OCI-LY1 (cell line): Measurements from ENCODE around the gene SPACDR.
A peak's percentile ranks its signal among the peaks of the same experiment; 100 is the strongest.

Experiments
- H2AFZ ChIP-seq: fragments of 200-600 bp; sonication (generic), shearing (Covaris generic); 2 replicates; pipeline ENCODE4 v1.6.0; 2014; ENCODE audit warnings: antibody characterized with exemption, mild to moderate bottlenecking, low read length
- H3F3A ChIP-seq: fragments of 200-600 bp; sonication (generic), shearing (Covaris generic); 2 replicates; pipeline ENCODE4 v1.6.0; 2014; ENCODE audit warnings: mild to moderate bottlenecking, antibody characterized with exemption, low read length, moderate library complexity; ENCODE audit not compliant: insufficient read depth
- H3K27ac ChIP-seq: fragments of 200-600 bp; sonication (generic); 2 replicates; pipeline ENCODE4 v1.5.1; 2014; ENCODE audit warnings: low read length, mixed run types, mild to moderate bottlenecking, low read depth; ENCODE audit not compliant: poor library complexity, severe bottlenecking
- H3K27me3 ChIP-seq: fragments of 200-600 bp; sonication (generic); 2 replicates; pipeline ENCODE4 v1.6.0; 2014; ENCODE audit warnings: antibody characterized with exemption, mild to moderate bottlenecking, low read length, moderate library complexity; ENCODE audit not compliant: insufficient read depth
- H3K36me3 ChIP-seq: fragments of 200-600 bp; sonication (generic); 2 replicates; pipeline ENCODE4 v1.6.1; 2014; ENCODE audit warnings: mild to moderate bottlenecking, antibody characterized with exemption, low read length, moderate library complexity, mixed read lengths; ENCODE audit not compliant: insufficient read depth
- H3K4me1 ChIP-seq: fragments of 200-600 bp; sonication (generic); 2 replicates; pipeline ENCODE4 v1.5.1; 2014; ENCODE audit warnings: mild to moderate bottlenecking, low read length, moderate library complexity; ENCODE audit not compliant: insufficient read depth, severe bottlenecking
- H3K4me2 ChIP-seq: fragments of 200-600 bp; sonication (generic), shearing (Covaris generic); 2 replicates; pipeline ENCODE4 v1.6.1; 2014; ENCODE audit warnings: low read length
- H3K4me3 ChIP-seq: fragments of 200-600 bp; sonication (generic); 2 replicates; pipeline ENCODE4 v1.5.1; 2014; ENCODE audit warnings: low read length, low read depth, mild to moderate bottlenecking, mixed read lengths; ENCODE audit not compliant: poor library complexity, severe bottlenecking
- H3K79me2 ChIP-seq: fragments of 200-600 bp; shearing (Covaris generic); 2 replicates; pipeline ENCODE4 v1.6.1; 2016; ENCODE audit warnings: mixed run types, low read length, mixed read lengths; ENCODE audit not compliant: insufficient read depth
- H3K9ac ChIP-seq: fragments of 200-600 bp; sonication (generic), shearing (Covaris generic); 2 replicates; pipeline ENCODE4 v1.6.1; 2014; ENCODE audit warnings: mild to moderate bottlenecking, low read length, mixed read lengths
- H3K9me2 ChIP-seq: fragments of 200-600 bp; sonication (generic), shearing (Covaris generic); 2 replicates; pipeline ENCODE4 v1.6.1; 2014; ENCODE audit warnings: low read depth, mild to moderate bottlenecking, low read length, mixed read lengths
- H3K9me3 ChIP-seq: fragments of 200-600 bp; shearing (Covaris generic); 2 replicates; pipeline ENCODE4 v1.6.1; 2014; ENCODE audit warnings: low read length, mixed read lengths
- H4K20me1 ChIP-seq: fragments of 200-600 bp; sonication (generic), shearing (Covaris generic); 2 replicates; pipeline ENCODE4 v1.6.0; 2016; ENCODE audit warnings: mild to moderate bottlenecking, low read length; ENCODE audit not compliant: insufficient read depth
- EZH2 ChIP-seq: fragments of 200-600 bp; sonication (generic), shearing (Covaris generic); IDR thresholded peaks from 2 replicates; pipeline ENCODE4 v1.8.0; 2017; ENCODE audit warnings: borderline replicate concordance, mixed run types, mild to moderate bottlenecking, antibody characterized with exemption, low read length, moderate library complexity, mixed read lengths
- TF ChIP-seq, protein P1 (sequence below): fragments of 200-600 bp; sonication (generic), shearing (Covaris generic); IDR thresholded peaks from 2 replicates; pipeline ENCODE4 v1.5.1; 2017; ENCODE audit warnings: mild to moderate bottlenecking, antibody characterized with exemption, low read length, moderate library complexity, mixed read lengths

The SPACDR gene

DNA sequence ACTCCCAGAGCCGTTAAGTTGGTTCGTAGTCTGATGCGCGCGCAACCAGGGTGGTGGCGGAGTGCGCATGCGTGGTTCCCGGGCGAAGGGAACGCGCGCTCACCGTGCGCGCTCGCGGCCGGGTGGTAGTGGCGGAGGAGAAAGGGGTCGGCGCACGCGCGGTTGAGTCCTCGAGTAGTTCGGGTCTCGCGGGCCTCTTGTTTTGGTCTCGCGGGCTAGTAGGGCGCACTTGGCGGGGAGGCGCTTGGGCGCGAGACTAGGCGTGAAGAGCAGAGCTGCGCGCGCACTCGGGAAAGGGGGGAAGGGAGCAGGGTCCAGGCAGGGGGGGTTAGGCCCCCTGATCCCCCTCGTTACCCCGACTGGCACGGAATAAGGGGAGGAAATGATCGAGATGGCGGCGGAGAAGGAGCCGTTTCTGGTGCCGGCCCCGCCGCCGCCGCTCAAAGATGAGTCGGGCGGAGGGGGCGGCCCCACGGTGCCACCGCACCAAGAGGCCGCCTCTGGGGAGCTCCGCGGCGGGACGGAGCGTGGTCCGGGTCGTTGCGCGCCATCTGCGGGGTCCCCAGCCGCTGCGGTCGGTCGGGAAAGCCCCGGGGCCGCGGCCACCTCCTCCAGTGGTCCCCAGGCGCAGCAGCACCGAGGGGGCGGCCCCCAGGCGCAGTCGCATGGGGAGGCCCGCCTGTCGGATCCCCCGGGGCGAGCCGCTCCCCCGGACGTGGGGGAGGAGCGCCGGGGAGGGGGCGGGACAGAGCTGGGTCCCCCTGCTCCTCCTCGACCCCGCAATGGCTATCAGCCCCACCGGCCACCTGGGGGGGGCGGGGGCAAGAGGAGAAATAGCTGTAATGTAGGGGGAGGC is 34.2 kb downstream of the SPACDR start, which contains the start of gene MEPCE:
Gene MEPCE, plus strand, starts transcription at position 195 of the 856 bp plus-strand sequence. Its CDS starts 188 bp downstream, at position 383.
- no peaks in the 10 kb centered on the region for H3K79me2 ChIP-seq
- H3K36me3 ChIP-seq: peaks cover 42% of the 10 kb centered on the region

DNA sequence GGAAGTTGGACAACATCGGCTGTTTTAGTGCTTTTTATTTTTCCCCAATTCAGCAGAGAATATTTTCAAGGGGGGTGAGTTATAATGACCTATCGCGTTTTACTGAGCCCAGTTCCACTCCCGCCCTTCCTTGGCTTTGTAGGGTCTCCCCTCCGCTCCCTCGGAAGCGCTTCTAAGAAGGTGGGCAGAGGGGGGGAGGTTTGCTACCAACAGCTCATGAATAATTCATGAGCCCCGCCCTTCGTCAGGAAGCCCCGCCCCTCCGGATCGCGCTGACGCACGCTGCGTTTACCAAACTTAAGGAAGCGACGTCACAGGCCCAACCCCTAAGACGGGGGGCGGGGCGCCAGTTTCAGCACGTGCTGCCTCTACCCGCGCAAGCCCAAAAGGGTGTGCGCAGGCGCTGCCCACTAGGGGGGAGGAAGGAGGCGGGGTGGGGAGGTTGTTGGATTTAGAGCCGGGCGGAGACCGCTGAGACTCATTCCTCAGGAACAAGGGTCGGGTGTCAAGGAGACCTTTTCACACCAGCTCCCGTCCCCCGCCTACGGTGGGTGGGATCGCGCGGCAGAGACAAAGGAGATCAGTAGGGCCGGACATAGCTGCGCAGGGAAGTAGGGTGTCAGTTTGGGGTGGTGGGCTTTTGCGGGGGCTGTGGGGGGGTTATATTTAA is 35.0 kb downstream of the SPACDR start:
- no peaks in the 10 kb centered on the region for H3K79me2 ChIP-seq
- H3K9me2 ChIP-seq: no peaks in the 10 kb centered on the region
- H3K36me3 ChIP-seq: peaks cover 34% of the 10 kb centered on the region
- H3K9me3 ChIP-seq: no peaks in the 10 kb centered on the region
- H3F3A ChIP-seq: 0 out of 2 replicates have a peak, but pooled peaks cover 8% of the 10 kb centered on the region
- no peak overlapping the region for H2AFZ ChIP-seq
- peak overlapping the region; percentile 77 for H3K4me3 ChIP-seq
- H4K20me1 ChIP-seq: no peaks in the 10 kb centered on the region
- H3K4me1 ChIP-seq: peaks cover 41% of the 10 kb centered on the region
- peak overlapping the region; percentile 95 for H3K9ac ChIP-seq
- peak overlapping the region; percentile 92 for H3K27ac ChIP-seq
- H3K27me3 ChIP-seq: no peaks in the 10 kb centered on the region
- TF ChIP-seq EZH2: no peak
- TF ChIP-seq, protein P1, sequence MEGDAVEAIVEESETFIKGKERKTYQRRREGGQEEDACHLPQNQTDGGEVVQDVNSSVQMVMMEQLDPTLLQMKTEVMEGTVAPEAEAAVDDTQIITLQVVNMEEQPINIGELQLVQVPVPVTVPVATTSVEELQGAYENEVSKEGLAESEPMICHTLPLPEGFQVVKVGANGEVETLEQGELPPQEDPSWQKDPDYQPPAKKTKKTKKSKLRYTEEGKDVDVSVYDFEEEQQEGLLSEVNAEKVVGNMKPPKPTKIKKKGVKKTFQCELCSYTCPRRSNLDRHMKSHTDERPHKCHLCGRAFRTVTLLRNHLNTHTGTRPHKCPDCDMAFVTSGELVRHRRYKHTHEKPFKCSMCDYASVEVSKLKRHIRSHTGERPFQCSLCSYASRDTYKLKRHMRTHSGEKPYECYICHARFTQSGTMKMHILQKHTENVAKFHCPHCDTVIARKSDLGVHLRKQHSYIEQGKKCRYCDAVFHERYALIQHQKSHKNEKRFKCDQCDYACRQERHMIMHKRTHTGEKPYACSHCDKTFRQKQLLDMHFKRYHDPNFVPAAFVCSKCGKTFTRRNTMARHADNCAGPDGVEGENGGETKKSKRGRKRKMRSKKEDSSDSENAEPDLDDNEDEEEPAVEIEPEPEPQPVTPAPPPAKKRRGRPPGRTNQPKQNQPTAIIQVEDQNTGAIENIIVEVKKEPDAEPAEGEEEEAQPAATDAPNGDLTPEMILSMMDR: no peak
- H3K4me2 ChIP-seq: peak overlapping the region; percentile 77

More for the DNA sequence above, 34.2 kb downstream of the SPACDR start, which contains the start of gene MEPCE:
- Histone ChIP-seq H3K27me3 (no peaks in the 10 kb centered on the region), H3K4me3 (peak within 1 kb of the TSS; percentile 77), H3K4me2 (peak within 1 kb of the TSS; percentile 77), H3K4me1 (peaks cover 48% of the 10 kb centered on the region), H4K20me1 (no peaks in the 10 kb centered on the region), H3K27ac (peak within 1 kb of the TSS; percentile 92), H3K9me3 (no peaks in the 10 kb centered on the region), H3K9me2 (no peaks in the 10 kb centered on the region), H3F3A (0 out of 2 replicates have a peak, but pooled peaks cover 9% of the 10 kb centered on the region), H3K9ac (peak within 1 kb of the TSS; percentile 95), H2AFZ (no peak within 1 kb of the TSS)
- TF ChIP-seq, protein P1: no peak
- TF ChIP-seq EZH2: no peak

DNA sequence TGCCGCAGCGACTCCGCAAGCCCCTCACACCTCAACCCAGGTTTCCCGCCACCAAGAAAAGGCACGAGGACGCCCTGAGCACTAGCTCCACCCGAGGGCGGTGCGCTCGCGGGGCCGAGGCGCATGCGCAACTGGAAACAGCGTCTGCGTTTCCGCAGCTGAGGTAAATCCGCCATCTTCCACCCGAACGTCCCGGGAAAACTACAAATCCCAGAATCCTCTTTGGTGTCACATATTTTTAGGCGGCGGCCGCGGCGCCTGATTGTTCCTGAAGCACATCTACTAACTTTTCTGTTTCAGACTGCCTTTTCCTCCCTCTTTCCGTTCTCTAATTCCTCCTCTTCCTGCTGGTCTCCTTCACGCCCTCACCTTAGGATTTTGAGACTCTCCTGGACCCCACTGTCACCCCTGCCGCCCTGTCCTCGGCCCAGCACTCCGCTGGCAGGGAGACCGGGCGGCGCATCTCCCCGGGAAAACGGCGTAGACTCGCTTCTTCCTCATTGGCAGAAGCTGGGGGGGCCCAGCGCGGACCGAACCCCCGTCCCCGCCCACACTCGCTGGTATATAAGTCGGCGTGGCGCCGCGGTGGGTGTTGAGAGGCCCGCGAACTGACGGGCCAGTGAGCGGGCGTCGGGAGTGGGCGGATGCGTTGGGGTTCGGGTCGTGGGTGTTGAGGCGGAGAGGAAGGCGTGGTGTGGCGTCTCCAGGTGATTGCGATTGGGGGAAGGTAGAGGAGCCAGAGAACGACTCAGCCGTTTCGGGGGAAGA is 35.7 kb downstream of the SPACDR start, which contains the start of gene ZCWPW1:
Gene ZCWPW1, minus strand, starts transcription at position 505 of the 768 bp plus-strand sequence. CDS start 8,054 bp downstream, outside the sequence.
- Histone ChIP-seq H3K9ac (peak within 1 kb of the TSS; percentile 95), H3K4me3 (peak within 1 kb of the TSS; percentile 77), H3K4me1 (peaks cover 34% of the 10 kb centered on the region), H4K20me1 (no peaks in the 10 kb centered on the region), H3K27me3 (no peaks in the 10 kb centered on the region), H3K9me2 (no peaks in the 10 kb centered on the region), H3K27ac (peak within 1 kb of the TSS; percentile 92), H2AFZ (no peak within 1 kb of the TSS), H3F3A (0 out of 2 replicates have a peak, but pooled peaks cover 6% of the 10 kb centered on the region), H3K79me2 (no peaks in the 10 kb centered on the region), H3K36me3 (peaks cover 27% of the 10 kb centered on the region), H3K4me2 (peak within 1 kb of the TSS; percentile 77), H3K9me3 (no peaks in the 10 kb centered on the region)
- TF ChIP-seq, protein P1: no peak
- TF ChIP-seq EZH2: no peak
